GM21526 (cell line): Measurements from ENCODE around the gene NPIPB6.

Source experiments
- ATAC-seq: cut with Tn5 transposase; IDR thresholded peaks from one replicate; pipeline ENCODE4 v1.9.1; 2021; ENCODE audit warnings: moderate library complexity; ENCODE audit not compliant: unreplicated experiment, low FRiP score

NPIPB6 gene

DNA sequence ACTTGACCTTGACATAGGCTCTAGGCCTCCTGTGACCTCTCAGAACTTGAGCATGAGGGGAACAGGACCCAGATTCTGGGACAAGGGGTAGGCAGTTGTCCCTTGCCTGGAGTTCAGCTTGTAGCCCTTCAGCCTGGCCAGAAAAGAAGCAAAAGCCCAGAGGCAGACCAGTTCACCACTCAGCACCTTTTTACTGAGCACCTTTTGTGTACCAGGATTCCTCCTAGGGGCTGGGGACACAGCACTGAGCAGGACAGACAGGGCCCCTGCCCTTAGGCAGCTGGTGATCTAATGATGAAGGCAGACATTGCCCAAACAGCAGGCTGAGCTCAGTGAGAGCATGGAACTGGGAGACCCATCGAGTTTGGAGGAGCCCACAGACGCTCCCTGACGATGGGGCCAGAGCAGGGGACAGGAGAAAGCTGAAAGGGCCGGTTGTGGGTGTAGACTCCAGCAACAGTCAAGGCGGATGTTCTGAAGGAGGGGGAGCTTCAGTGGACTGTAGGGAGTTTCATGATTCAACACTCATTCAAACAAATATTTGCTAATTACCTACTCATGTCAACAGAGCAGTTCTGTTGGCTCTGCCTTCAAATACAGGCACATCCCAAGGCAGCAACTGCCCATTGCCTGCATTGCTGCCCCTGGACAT is 38.9 kb downstream of the NPIPB6 start:
- ATAC-seq = no peak

DNA sequence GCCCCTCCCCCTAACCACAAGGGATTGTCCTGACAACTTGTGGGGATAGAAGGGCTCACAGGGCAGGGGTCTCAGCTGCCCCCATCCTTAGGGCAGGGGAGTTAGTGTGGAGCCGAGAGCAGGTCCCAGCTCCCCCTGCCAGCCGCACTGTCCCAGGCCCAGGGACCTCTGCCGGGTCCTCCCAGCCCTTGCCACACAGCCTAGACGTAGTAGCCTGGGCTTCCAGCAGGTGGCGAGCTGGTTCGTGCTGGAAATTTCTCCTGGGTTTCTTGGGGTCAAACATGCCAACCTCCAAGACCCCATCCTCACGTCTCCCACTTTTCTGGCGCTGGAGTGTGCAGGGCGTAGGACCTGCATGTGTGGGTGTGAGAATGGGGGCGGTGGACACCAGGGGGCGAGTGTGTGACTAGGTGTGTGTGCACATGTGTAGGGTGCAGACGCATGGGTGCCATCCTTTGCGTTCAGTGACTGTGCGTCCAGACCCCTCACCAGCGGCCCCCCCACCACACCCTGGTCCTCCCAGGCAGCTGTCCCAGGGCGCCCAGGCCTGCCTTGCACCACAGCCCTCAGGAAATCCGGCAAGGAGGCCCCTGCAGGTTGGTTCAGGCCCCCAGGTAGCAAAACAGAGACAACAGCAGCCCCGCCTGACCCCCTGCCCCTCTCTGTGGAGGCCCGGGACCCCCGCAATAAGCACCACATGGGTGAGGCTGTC is 41.5 kb downstream of the NPIPB6 start:
- no peak for ATAC-seq

DNA sequence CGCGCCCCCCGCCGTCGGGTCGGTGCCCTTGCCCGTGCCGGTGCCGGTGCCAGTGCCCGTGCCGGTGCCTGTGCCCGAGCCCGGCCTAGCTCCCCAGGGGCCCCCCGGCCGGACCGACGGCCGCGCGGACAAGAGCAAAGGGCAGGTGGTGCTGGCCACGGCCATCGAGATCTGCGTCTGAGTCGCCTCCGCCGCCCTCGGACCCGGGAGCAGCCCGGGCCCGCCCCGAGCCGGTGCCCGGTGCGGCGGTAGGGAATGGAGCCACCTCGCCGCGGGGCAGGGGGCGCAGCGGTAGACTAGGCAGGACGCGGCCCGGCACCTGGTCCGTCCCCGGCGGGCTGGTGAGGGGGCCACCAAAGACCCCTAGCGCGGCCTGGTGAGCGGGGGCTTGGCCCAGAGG is 42.6 kb downstream of the NPIPB6 start:
- no peak for ATAC-seq

DNA sequence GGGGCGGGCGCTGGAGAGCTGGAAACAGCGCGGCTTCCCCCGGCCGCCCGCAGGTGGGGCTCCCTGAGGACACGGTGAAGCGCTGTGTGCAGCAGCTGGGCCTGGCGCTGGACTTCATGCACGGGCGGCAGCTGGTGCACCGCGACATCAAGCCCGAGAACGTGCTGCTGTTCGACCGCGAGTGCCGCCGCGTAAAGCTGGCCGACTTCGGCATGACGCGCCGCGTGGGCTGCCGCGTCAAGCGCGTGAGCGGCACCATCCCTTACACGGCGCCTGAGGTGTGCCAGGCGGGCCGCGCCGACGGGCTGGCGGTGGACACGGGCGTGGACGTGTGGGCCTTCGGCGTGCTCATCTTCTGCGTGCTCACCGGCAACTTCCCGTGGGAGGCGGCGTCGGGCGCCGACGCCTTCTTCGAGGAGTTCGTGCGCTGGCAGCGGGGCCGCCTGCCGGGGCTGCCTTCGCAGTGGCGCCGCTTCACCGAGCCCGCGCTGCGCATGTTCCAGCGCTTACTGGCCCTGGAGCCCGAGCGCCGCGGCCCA is 43.2 kb downstream of the NPIPB6 start:
- no peak for ATAC-seq

DNA sequence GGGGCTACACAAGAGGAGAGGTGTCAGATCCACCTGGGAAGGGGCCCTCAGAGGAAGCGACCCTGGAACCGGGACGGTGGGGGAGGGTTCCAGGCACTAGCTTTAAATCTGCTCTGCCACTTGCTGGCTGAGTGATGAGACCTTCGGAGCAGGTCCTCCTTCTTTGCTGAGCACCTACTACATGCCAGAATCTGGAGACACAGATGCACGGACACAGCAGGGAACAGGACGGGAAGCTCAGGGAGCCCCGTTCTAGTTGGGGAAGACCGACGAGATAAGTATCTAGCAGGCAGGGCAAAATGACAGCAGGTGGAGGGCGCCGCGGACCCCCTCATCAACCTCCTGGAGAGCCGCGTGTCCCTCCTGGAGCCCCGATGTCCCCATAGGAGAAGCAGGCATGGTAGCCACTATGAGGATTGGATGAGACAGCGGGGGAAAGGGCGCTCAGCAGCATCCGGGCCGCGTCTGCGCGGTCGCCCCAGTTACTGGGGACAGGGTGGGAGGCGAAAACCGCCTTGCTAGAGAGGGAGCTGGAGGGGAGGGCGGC is 43.8 kb downstream of the NPIPB6 start:
- ATAC-seq = no peak

DNA sequence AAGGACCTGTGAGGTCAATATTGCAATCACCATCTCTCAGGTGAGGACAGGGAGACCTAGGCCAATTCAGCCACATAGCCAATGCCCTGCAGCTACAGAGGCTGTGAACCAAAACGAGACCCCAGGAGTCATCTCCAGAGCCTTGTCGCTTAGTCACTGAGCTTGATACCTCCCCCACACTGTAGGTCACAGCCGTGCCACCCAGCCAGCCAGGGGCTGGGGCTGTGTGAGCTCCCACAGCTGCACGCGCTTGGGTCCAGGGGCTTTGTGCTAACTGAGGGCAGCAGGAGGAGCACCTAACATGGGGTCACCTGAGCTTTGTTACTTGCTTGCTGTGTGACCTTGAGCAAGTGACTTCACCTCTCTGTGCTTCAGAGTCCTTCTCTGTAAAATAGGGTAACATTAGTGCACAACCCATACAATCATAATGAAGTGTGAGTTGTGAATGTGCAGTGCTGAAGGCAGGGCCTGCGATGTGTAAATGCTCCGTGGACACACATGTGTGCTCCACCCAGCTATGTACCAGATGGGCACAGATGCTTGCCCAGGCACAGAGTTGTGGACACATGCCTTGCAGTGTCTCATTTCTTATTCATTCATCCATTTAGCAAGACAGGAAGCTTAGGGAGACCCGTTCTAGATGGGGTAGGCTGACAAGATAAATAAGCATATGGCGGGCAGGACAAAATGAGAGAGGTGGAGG is 45.1 kb downstream of the NPIPB6 start:
- ATAC-seq = no peak

DNA sequence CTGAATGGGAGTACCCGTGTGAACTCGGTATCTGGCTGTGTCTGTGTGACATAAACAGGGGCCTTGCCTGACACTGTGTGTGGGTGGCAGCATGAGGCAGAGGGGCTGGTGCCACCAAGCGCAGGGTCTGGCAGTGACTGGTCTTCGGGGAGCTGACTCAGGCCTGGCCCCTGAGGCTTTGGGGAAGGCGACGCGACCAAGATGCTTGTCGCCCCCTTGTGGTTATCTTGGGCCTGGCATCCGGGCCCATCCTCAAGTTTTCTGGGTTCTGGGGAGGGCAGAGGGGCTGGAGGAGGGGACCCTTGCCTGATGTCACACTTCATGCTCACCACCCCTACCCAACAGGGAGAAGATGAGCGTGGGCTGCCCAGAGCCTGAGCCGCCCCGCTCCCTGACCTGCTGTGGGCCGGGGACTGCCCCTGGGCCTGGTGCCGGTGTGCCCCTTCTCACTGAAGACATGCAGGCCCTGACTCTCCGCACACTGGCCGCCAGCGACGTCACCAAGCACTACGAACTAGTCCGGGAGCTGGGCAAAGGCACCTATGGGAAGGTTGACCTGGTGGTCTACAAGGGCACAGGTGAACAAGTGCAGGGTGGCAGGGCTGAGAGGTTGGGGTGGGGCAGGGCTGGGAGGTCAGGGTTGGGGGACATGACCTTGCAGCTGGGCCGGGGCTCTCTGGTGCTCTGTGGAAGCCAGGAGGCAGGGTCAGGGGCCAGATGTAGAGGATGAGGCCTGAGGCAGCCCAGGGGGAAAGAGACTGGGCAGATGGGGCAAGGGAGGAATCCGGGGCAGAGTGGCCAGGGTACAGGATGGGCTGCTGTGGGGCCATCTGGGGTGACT is 46.0 kb downstream of the NPIPB6 start:
- ATAC-seq = no peak

DNA sequence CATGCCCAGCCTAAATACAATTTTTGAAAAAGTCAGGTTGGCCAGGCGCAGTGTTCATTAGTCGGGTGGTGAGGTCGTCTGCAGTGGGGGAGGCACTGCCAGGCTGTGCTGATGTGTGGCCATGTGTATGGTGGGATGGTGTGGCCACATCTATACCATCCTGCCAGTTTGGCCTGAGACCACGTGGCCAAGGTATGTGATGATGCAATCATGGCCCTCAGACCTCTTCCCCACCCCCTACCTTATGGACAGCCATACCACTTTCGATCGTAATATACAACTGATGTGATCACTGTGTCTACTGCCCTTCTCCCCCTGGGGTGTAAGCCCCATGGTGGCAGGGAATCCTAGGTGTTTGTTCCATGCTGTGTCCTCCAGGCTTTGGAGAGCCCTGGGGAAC is 47.3 kb downstream of the NPIPB6 start:
- no peak for ATAC-seq

DNA sequence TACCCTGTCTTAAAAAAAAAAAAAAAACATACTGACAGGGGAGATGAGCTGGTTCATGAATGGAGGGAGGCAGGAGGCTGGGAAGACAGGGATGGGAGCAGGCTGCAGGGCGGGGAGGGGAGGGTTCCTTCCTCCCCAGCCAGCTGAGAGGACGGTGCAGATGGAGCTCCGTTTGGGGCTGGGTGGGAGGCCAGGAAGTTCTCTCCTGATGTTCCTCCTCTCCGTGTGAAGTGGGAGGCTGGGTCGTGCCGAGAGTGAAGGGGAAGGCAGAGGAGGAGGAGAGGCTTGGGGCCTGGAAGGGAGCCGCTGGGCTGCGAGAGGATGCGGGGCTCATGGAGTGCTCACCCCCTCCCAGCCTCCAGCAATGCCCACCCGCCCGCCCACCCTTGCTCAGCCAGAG is 49.7 kb downstream of the NPIPB6 start:
- no peak for ATAC-seq

DNA sequence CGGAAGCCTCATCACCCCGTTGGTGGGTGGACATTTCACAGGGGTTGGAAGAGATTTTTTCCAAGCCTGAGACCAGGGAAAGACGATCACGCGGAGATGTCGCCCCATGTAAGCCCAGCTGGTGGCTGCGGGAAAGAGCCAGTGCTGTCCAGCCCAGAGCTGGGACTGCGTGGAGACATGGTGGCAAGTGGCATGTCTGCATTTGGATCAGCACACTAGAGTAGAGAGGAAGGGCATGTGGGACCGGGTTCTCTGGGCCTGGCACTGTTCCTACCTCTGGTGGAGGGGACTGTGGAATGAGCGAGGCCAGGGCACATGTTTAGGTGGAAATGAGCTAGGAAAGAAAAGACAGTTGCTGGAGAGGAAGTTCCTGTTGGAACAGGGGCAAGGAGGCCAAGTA is 51.0 kb downstream of the NPIPB6 start:
- ATAC-seq = no peak

DNA sequence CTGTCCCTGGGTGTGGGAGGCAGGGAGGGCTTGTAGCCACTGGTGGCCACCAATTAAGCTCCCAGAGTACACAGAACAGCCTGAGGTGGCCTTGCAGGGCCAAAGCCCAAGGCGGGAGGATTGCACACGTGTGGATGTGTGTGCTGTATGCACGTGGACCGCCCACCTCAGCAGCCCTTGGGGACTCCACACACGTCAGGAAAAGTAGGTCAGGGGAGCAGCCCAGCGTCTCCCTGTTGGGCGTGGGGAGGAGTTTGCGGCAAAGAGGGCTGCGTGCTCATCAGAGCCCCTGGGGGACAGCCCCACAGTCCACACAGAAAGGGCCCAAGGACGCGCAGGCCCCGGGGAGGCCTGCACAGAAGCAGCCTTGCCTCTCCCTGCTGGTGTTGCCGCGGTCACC is 51.4 kb downstream of the NPIPB6 start:
- no peak for ATAC-seq

DNA sequence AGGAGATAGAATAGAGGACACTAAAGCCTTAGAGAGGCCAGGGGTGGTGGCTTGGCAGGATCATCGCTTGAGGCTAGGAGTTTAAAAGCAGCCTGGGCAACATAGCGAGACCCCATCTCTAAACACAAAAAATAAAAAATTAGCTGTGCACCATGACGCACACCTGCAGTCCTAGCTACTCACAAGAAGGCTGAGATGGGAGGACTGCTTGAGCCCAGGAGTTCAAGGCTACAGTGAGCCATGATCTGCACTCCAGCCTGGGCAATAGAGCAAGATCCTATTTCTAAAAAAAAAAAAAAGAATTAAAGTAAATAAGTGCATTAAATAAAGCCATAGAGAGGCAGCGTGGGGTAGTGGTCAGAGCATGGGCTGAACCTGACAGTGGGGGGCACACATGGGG is 51.9 kb downstream of the NPIPB6 start:
- no peak for ATAC-seq

DNA sequence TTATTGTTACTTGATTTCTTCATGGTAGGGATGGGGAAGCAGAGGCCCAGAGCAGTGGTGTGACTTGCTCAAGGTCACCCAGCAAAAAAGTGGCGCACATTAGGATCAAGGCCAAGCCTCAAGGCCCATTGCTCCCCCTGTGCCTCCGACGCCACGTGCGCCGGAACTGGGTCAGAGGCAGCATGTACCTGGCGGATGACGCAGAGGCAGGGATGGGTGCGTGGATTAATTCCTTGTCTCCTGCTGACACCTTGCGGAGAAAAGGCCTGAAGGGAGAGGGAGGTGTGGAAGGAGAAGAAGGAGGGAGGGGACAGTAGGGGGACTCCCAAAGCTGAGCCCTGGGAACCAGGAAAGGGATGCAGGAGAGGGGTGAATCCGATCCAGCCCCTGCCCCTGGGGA is 52.5 kb downstream of the NPIPB6 start:
- ATAC-seq = no peak

DNA sequence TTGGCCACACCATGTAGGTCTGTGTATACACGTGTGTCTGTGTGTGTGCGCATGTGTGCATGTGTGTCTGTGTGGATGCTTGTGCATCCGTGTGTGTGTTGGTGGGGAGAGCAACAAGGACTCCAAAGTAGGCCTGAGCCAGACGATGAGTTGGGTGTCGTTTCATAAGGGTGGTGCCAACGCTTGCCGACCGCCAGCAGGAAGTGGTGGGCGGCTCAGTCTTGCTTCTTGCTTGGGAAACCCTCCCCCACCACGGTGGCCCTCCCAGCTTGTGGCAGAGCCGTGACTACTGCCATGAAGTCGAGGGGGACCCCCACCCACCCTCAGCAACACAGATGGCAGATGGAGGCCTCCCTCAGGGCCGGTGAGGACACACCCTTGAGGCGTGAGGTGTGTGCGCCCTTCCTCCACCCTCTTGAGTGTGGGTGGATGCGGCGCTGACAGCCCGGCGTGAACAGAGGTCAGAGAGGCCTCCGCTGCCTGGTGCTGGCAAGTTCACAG is 53.4 kb downstream of the NPIPB6 start:
- ATAC-seq = no peak

DNA sequence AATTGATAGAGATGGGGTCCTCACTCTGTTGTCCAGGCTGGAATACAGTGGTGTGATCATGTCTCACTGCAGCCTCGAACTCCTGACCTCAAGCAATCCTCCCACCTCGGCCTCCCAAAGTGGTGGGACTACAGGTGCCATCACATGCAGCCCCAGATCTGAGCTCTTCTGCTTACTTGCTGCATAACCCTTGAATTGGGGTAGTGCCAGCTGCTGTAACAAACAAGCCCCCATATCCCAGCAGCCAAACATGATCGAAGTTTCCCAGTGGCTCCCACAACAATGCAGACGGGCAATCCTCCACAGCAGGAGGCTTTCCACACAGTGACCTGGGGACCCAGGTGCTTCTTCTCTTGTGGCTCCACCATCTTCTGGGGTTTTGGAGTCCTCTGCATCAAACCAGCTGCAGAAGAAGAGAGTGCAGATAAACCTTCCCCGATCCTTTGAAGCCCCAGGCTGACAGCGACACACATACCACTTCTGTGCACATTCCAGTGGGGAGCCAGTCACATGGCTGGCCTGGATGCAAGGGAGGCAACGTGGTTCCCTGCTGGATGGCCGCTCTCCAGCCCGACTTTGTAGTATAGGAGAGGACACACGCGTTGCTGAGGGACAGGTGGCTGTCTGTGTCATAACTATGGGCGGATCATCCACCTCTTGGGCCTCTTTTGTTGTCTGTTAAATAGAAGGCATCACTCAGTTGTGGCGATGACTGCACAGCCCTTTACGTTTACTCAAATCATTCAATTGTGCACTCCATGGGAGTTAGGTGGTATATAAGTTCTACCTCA is 54.3 kb downstream of the NPIPB6 start:
- no peak for ATAC-seq

DNA sequence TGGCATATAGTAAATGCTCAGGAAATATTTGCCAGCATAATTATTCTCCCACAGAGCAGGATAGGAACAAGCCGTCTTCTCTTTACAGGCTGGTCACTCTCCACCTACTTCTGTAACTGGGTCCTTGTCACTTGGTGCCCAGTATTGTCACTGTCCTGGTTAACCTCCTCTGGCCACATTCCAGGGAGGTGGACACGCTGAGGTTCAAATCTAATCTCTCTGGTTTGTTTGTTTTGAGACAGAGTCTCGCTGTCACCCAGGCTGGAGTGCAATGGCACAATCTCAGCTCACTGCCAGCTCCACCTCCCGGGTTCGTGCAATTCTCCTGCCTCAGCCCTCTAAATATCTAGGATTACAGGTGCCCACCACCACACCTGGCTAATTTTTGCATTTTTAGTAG is 55.4 kb downstream of the NPIPB6 start:
- no peak for ATAC-seq

DNA sequence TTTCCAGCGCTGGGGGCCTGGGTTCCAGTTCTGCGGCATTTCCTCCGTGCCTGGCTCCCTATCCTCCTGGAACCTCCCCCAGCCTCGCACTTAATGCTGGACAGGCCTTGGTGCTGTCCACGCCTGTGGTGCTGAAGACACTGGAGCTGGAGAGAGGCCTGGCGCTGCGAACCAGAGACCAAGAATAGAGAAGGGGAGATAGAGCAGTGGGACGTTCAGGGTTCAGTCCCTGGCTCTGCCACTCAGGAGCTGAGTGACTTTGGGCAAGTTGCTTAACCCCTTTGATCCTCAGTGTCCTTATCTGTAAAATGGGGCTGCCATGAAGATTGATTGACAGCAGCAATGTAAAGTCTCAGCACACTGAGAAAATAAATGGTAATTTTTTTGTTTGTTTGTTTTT is 59.1 kb downstream of the NPIPB6 start:
- ATAC-seq = no peak

DNA sequence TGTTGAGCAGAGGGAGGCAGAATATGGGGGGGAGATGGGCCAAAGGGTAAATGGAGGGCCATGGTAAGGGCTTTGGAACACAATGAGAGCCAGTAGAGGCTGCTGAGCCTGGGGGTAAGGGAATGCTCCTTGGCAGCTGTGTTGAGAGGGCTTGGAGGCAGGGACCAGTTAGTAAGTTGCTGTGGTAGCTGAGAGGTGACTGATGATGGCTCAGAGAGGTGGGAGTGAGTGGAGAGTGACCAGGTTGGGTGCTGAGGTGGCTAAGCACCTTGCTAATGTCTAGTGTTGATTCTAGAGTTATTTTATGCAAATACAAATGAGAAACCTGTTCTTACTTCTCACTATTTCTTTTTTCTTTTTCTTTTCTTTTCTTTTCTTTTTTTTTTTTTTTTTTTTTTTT is 60.2 kb downstream of the NPIPB6 start:
- ATAC-seq = no peak

DNA sequence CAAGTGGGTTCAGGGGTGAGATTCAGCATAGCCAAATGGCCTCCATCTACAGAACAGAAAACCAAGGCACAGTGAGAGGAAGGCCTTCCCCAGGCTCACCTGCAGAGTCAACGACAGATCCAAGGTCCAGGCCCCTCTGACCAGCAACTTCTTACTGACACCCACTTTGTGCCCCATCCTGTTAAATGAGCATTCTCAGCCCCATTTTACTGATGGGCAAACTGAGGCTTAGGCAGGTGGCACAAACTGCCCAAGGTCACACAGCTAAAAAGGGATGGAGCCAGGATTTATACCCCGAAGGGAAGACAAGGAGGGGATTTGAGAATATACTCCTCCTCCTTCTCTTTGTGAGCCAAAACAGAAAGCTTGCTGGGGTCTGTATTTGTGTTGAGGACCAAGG is 61.7 kb downstream of the NPIPB6 start:
- ATAC-seq = no peak

DNA sequence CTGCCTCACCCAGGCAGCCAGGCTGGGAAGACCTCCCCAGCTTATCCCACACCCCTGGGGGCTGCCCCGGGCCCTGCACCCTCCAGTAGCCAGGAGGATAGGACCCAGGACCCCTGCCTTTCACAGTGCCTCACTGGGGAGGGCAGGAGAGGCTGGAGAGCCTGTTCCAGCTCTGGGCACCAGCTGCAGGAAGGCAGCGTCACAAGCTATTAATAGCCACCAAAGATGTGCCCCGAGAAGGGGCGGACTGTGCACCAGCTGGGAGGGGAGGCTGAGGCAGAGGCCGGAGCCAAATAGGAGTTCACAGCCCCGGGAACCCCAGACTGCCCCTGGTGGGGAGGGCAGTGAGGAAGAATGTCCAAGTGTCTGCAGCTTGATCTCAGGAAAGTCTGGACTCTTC is 62.2 kb downstream of the NPIPB6 start:
- ATAC-seq = no peak
